AG09309 (cell line): ENCODE measurements around the gene ERV3-1.
A peak's percentile ranks its signal among the peaks of the same experiment; 100 is the strongest.
"Not testable (repeated sequence)": the region's sequence is repeated elsewhere in the genome, so short reads cannot be mapped to it uniquely, and the experiment has no call there.

Experiments used
- DNase-seq: peaks from one replicate; pipeline ENCODE4 v3.0.0-alpha.2; 2010; ENCODE audit warnings: low read depth
- H3K4me3 ChIP-seq: 2 replicates; pipeline ENCODE4 v1.5.1; 2011; ENCODE audit warnings: mild to moderate bottlenecking, low read depth, low read length, moderate library complexity; ENCODE audit not compliant: control insufficient read depth
- TF ChIP-seq, protein P1 (sequence below): IDR thresholded peaks from 2 replicates; pipeline ENCODE4 v1.5.1; 2011; ENCODE audit warnings: mild to moderate bottlenecking, low read depth, low read length, inconsistent platforms; ENCODE audit not compliant: insufficient read depth, control insufficient read depth; ENCODE audit errors: missing control alignments

ERV3-1 gene, protein sequence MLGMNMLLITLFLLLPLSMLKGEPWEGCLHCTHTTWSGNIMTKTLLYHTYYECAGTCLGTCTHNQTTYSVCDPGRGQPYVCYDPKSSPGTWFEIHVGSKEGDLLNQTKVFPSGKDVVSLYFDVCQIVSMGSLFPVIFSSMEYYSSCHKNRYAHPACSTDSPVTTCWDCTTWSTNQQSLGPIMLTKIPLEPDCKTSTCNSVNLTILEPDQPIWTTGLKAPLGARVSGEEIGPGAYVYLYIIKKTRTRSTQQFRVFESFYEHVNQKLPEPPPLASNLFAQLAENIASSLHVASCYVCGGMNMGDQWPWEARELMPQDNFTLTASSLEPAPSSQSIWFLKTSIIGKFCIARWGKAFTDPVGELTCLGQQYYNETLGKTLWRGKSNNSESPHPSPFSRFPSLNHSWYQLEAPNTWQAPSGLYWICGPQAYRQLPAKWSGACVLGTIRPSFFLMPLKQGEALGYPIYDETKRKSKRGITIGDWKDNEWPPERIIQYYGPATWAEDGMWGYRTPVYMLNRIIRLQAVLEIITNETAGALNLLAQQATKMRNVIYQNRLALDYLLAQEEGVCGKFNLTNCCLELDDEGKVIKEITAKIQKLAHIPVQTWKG

DNA sequence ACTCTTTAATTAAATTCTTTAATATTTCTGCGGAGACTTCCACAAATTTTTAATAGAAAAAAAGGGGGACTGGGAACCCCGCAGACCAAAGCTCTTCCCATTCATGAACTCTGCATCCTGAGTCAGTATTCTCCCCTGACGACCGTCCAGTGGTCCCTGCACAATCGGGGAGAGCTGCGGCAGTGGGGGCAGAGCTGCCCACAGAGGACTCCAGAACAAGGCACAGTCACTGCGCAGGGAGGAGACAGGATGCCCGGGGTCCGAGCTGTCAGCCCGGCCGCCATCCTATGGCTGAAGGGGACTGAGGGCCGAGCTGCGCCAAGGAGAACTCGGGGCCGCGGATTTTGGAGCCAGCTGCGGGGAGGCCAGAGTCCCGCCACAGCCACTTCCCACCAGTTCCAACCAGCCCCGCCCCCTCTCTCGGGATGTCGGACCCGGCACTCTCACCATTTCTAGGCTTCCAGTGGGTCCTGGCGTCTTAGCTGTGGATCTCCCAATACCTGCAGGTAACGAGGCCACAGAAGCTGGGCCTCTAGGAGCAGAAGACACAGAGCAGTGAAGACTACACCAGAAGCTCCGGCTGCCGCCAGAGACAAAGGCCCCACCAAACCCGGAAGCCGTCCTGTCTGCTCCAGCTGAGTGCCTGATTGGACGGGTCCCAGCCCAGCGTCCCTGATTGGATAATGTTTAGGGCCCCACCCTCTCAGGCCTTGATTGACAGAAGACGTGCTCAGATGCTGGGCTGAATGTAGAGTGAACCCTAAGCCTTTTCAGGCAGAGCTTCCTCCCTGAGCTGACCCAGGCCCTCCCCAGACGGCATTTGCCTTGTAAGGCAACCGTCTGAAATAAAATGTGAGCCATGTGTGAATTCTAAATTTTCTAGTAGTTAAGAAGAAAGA, at the start of gene ERV3-1:
Gene ERV3-1 (minus strand): TSS at position 594 of the 899 bp plus-strand sequence. CDS start 13,661 bp downstream, outside the sequence.
- peak within 1 kb of the TSS; percentile 90 for H3K4me3 ChIP-seq

DNA sequence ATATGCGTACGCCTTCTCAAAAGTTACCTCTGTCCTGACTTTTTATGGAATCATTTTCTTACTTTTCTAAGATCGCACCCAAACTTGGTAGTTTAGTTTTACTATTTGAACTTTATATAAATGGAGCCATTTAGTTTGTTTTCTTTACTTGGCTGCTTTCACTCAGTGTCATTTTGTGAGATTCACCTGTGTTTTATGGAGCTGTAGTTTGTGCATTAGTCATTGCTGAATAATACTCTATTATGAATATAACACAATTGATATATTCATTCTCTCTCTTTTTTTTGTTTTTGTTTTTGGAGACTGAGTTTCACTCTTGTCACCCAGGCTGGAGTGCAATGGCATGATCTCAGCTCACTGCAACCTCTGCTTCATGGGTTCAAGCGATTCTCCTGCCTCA, 49.3 kb upstream of the ERV3-1 start:
- not testable (repeated sequence) for DNase-seq, H3K4me3 ChIP-seq

More for the DNA sequence above, at the start of gene ERV3-1:
- peak; percentile 76 for DNase-seq
- TF ChIP-seq, protein P1, sequence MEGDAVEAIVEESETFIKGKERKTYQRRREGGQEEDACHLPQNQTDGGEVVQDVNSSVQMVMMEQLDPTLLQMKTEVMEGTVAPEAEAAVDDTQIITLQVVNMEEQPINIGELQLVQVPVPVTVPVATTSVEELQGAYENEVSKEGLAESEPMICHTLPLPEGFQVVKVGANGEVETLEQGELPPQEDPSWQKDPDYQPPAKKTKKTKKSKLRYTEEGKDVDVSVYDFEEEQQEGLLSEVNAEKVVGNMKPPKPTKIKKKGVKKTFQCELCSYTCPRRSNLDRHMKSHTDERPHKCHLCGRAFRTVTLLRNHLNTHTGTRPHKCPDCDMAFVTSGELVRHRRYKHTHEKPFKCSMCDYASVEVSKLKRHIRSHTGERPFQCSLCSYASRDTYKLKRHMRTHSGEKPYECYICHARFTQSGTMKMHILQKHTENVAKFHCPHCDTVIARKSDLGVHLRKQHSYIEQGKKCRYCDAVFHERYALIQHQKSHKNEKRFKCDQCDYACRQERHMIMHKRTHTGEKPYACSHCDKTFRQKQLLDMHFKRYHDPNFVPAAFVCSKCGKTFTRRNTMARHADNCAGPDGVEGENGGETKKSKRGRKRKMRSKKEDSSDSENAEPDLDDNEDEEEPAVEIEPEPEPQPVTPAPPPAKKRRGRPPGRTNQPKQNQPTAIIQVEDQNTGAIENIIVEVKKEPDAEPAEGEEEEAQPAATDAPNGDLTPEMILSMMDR: no peak

DNA sequence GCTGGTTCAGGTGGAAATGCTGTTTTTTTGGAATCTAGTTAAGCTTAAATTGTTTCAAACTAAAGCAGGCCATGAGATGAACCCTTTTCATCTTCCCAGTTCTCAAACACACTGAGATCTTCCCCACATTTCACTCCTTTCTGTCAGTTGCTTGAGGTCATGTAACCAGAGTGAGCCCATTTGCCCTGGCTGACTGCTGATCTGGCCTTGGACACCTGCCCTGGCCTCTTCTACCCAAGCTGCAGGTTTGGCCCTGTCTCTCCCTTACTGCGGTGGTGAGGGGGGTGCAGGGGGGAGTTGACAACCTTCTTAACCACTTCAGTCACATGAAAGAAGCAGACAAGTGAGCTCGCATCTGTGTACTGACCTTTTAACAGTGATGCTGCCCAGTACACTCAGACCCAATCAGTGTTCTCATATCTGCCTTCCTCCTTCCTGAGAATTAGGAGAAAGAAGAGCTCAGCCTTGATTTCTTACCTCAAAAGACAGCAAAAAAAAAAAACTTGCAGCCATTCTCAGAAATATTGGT, 48.0 kb upstream of the ERV3-1 start:
- not testable (repeated sequence) for H3K4me3 ChIP-seq

DNA sequence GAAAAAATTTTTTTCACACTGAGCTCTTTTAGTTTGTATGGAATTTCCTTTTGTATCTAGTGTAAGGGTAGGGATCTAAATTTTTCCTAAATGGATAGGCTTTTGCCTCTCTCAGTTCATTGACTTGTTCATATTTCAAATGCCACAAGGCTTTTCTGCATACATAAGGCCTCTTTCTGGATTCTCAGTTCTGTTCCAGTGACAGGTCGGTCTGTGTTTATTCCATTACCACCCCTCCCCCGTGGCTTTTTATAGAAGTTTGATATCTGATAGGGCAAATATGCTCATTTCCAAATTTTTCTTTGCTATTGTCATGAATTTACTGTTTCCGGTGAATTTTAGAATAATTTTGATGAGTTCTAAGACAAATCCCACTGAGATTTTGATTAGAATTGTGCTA, 45.2 kb upstream of the ERV3-1 start:
- H3K4me3 ChIP-seq, DNase-seq: not testable (repeated sequence)

More for the DNA sequence above, 48.0 kb upstream of the ERV3-1 start:
- DNase-seq: not testable (repeated sequence)

DNA sequence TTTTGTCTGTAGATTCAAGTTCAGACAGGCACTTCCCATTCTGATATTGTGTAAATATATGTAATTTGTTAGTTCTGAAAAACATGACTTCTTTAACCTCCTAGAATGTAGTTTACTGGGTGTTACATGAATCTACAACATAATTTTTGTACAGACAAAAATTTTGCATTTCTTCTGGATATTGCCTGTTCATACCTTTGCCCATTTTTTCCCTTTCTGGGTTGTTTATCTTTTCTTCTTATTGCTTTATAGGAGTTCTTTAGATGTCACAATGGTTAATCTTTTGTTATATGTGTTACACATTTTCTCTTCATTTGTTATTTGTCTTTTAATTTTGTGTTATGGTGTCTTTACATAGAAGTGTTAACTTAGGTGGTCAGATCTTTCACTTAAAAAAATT, 44.7 kb upstream of the ERV3-1 start:
- not testable (repeated sequence) for DNase-seq, H3K4me3 ChIP-seq

DNA sequence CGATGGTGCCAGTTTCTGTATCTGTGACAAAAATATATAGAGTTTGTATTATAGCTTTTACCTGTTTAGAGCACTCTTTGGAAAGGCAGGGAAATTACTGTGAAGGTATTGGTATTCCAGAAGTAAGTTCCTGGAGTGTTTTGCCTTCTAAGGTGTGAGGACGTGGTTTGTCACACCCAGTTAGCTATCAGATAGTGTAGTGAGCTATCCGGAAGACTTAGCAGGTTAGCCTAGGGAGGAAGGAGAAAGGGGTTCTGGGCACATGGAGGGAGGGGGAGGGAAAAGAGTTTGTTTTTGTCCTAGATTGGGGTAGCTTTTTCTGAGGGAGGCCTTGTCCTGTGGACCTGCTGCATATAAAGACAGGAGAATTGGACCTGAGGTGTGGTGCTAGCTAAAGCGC, 39.8 kb upstream of the ERV3-1 start:
- DNase-seq, H3K4me3 ChIP-seq: not testable (repeated sequence)

DNA sequence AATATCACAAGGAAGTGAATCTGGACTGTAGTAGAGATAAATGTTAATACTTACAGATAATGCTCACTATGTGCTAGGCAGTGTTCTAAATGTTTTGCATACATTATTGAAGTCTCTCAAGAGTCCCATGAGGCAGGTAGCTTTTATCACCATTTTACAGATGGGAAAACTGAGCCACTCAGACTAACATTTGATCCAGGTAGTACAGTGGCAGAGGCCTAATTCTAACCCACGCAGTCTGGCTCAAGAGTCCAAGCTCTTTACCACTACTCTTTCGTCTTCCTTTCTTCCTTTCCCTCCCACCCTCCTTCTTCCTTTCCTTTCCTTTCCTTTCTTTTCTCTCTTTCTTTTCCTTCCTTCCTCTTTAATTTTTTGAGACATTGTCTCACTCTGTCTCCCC, 39.1 kb upstream of the ERV3-1 start:
- not testable (repeated sequence) for H3K4me3 ChIP-seq, DNase-seq

DNA sequence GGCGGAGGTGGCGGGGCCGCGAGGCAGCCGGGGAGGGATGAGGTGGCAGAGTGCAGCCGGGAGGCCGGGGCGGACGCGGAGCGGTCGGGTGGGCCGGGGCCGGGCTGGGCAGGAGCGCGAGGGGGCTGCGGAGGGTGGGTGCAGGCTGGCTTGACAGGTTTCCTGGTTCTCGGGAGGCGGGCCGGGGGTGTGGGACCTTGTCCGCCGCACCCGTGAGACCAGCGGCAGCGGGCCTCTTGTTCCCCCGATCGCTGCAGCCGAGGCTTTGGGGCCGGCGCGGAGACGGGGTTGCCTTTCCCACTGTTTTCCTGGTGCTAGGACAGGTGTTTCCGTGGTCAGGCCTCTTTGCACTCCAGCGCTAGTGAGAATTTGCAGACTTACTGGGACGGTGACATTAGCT, 32.3 kb upstream of the ERV3-1 start:
- not testable (repeated sequence) for DNase-seq
- H3K4me3 ChIP-seq: peak overlapping the region; percentile 78

DNA sequence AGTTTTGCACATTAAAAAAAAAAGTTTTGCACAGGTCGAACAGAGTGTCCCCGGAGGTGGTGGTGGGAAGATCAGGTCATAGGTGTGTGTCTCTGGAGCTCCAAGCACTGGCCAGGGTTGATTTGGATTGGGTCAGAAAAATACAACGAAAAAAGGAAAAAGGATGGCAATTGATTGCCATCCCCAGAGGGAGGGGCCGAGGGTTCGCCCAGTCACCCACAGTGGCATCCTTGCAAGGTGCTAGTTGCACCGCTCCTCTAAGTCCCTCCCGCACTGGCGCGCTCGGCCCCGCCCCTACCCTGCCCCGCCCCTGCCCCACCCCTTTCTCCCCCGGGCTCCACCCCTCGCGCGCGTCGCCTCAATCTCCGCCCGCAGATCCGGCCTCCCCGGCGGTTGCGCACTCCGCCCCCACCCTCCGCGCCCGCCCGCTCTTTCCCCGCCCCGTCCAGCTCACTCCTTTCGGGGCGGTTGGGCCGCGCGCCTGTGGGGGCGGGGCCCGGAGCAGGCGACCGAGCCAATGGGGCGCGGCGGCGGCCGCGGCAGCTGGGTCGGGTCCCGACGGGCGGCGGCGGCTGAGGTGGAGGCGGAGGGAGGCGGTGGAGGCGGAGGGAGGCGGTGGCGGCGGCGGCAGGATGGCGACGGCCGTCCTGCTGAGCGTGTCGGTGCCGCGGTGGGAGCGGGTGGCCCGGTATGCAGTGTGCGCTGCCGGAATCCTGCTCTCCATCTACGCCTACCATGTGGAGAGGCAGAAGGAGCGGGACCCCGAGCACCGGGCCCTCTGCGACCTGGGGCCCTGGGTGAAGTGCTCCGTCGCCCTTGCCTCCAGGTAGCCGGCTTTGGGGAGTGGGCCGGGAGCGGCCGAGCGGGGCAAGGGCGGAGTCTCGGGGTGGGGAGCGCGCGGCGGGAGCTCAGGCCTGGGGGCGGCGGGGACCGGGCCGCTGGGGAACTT, 31.5 kb upstream of the ERV3-1 start:
- peak; percentile 57 for DNase-seq
- H3K4me3 ChIP-seq: peak overlapping the region; percentile 78
- TF ChIP-seq, protein P1: no peak

DNA sequence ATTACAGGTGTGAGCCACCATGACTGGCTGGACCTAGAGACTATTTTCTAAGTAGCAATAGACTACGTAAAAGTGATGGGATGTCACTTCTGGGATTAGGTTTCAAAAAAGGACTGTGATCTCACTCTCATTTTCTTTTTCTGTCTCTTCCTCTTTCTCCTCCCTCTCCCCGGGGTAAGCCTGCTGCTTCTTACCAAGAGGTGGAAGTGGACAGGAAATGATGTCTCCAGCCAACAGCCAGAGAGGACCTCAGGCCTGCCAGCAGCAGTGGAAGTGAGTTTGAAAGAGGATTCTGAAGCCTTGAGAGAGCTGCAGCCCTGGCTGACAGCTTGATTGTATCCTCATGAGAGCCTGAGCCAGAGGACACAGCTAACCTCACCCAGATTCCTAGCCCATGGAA, 30.0 kb upstream of the ERV3-1 start:
- DNase-seq, H3K4me3 ChIP-seq: not testable (repeated sequence)

DNA sequence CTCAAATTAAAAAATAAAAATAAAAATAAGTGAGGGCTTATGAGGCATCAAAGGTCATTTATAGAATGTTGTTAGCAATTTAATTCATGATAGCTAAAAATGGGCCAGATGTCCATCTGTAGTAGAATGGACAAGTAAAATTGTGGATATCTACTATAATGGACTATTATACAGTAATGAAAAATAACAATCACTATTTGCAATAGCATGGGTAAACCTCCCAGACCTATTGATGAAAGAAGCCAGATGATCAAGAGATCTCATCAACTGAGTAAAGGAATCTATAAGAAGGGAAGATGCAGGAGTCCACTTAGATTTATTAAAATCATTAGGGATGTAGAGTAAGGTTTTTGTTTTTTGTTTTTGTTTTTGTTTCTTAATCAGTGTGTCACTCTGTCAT, 29.0 kb upstream of the ERV3-1 start:
- DNase-seq, H3K4me3 ChIP-seq: not testable (repeated sequence)

DNA sequence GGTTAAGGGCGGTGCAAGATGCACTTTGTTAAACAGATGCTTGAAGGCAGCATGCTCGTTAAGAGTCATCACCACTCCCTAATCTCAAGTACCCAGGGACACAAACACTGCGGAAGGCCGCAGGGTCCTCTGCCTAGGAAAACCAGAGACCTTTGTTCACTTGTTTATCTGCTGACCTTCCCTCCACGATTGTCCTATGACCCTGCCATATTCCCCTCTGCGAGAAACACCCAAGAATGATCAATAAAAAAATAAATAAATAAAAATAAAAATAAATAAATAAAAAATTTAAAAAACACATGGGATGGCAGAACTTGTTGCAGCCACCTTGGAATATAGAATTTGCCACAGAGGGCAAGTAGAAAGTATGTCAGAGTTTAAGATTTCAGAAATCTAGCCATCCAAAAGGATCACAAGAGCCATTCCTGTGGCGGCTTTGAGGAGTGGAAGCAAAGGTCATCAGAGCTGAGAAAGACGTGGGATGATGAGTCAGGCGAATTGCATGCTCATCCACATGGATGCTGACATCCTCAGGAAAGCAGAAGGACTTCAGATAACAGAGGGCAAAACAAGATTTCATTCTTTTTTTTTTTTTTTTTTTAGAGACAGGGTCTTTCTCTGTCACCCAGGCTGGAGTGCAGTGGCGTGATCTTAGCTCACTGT, 27.8 kb upstream of the ERV3-1 start:
- not testable (repeated sequence) for H3K4me3 ChIP-seq
- peak; percentile 17 for DNase-seq

DNA sequence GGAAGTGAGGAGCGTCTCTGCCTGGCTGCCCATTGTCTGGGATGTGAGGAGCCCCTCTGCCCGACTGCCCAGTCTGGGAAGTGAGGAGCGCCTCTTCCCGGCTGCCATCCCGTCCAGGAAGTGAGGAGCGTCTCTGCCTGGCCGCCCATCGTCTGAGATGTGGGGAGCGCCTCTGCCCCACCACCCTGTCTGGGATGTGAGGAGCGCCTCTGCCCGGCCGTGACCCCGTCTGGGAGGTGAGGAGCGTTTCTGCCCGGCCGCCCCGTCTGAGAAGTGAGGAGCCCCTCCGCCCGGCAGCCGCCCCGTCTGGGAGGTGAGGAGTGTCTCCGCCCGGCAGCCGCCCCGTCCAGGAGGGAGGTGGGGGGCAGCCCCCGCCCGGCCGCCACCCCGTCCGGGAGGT, 26.9 kb upstream of the ERV3-1 start:
- not testable (repeated sequence) for DNase-seq, H3K4me3 ChIP-seq

DNA sequence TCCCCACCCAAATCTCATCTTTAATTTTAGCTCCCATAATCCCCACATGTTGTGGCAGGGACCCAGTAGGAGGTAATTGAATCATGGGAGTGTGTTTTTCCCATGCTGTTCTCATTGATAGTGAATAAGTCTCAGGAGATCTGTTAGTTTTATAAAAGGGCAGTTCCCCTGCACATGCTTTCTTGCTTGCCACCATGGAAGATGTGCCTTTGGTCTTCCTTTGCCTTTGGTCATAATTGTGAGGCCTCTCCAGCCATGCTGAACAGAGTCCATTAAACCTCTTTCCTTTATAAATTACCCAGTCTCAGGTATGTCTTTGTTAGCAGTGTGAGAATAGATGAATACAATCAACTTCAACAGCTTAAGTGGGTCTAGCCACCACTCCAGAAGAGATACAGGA, 18.5 kb upstream of the ERV3-1 start:
- DNase-seq, H3K4me3 ChIP-seq: not testable (repeated sequence)
